Endothelial cell (in vitro differentiated cells): ENCODE measurements around the gene PDPK1. TPM values are rescaled to one million over a fixed set of nuclear protein-coding genes. Genes with fewer than 3 reads are reported as not detected.
"Not testable (repeated sequence)": the region's sequence is repeated elsewhere in the genome, so short reads cannot be mapped to it uniquely, and the experiment has no call there.

Experiments used
- DNase-seq: peaks from one replicate; pipeline ENCODE4 v3.0.0; 2021; ENCODE audit warnings: low spot score
- H3K27ac Mint-ChIP-seq: one replicate; pipeline ENCODE4 v1.8.0; 2021; ENCODE audit warnings: mixed read lengths, inconsistent platforms; ENCODE audit not compliant: unreplicated experiment
- H3K27me3 Mint-ChIP-seq: one replicate; pipeline ENCODE4 v1.8.0; 2021; ENCODE audit warnings: mild to moderate bottlenecking, moderate library complexity, mixed read lengths, inconsistent platforms; ENCODE audit not compliant: unreplicated experiment
- H3K36me3 Mint-ChIP-seq: one replicate; pipeline ENCODE4 v1.8.0; 2021; ENCODE audit warnings: mild to moderate bottlenecking, low read depth, mixed read lengths, inconsistent platforms; ENCODE audit not compliant: unreplicated experiment
- H3K4me1 Mint-ChIP-seq: one replicate; pipeline ENCODE4 v1.8.0; 2021; ENCODE audit warnings: mild to moderate bottlenecking, mixed read lengths, inconsistent platforms; ENCODE audit not compliant: unreplicated experiment
- H3K4me3 Mint-ChIP-seq: one replicate; pipeline ENCODE4 v1.8.0; 2021; ENCODE audit warnings: mild to moderate bottlenecking, mixed read lengths, inconsistent platforms; ENCODE audit not compliant: unreplicated experiment
- H3K9me3 Mint-ChIP-seq: one replicate; pipeline ENCODE4 v1.8.0; 2021; ENCODE audit warnings: mixed read lengths, inconsistent platforms; ENCODE audit not compliant: unreplicated experiment
- CTCF ChIP-seq: fragments of 200-600 bp; sonication (generic); IDR thresholded peaks from one replicate; pipeline ENCODE4 v1.5.0; 2021; ENCODE audit warnings: antibody characterized with exemption; ENCODE audit not compliant: unreplicated experiment
- total RNA-seq: library from RNA; stranded (reverse); fragmentation: NEBNext Ultra II Directional; extraction: Animal tissue kit (Norgen Biotek cat#: 25700); gene quantifications from one replicate; pipeline ENCODE4 v1.2.1, GENCODE V29; 2021; ENCODE audit not compliant: unreplicated experiment

Gene PDPK1
- total RNA-seq, 1 donor from 2014 or later = 33.6 TPM

GRCh38 chr16:2535625-2536013 lies 2.2 kb upstream of the PDPK1 start:
- Mint-ChIP-seq H3K27me3 (peaks cover 23% of the 10 kb centered on the region), H3K9me3 (no peaks in the 10 kb centered on the region), H3K4me3 (no peak overlapping the region), H3K36me3 (no peaks in the 10 kb centered on the region), H3K4me1 (peaks cover 11% of the 10 kb centered on the region), H3K27ac (no peak overlapping the region)
- no peak for TF ChIP-seq CTCF
- DNase-seq = no peak

- Mint-ChIP-seq H3K27me3 (peaks cover 11% of the 10 kb centered on the region), H3K4me1 (peaks cover 14% of the 10 kb centered on the region), H3K4me3 (peak overlapping the region; percentile 87)
- H3K9me3 Mint-ChIP-seq, DNase-seq, H3K36me3 Mint-ChIP-seq, H3K27ac Mint-ChIP-seq: not testable (repeated sequence)
Measured at GRCh38 chr16:2539192-2539844, 1.5 kb downstream of the PDPK1 start.

GRCh38 chr16:2539845-2540458 lies 2.1 kb downstream of the PDPK1 start:
- H3K27ac Mint-ChIP-seq, H3K9me3 Mint-ChIP-seq, H3K36me3 Mint-ChIP-seq, DNase-seq: not testable (repeated sequence)
- peak; percentile 25 for TF ChIP-seq CTCF
- Mint-ChIP-seq H3K27me3 (peaks cover 11% of the 10 kb centered on the region), H3K4me1 (peaks cover 14% of the 10 kb centered on the region), H3K4me3 (peak overlapping the region; percentile 87)

- not testable (repeated sequence) for DNase-seq, H3K27ac Mint-ChIP-seq, H3K4me3 Mint-ChIP-seq, H3K9me3 Mint-ChIP-seq, H3K36me3 Mint-ChIP-seq
- Mint-ChIP-seq H3K27me3 (peaks cover 10% of the 10 kb centered on the region), H3K4me1 (peaks cover 14% of the 10 kb centered on the region)
Measured at GRCh38 chr16:2540912-2541311, 3.1 kb downstream of the PDPK1 start.

GRCh38 chr16:2541409-2541808 lies 3.6 kb downstream of the PDPK1 start:
- not testable (repeated sequence) for H3K27me3 Mint-ChIP-seq, H3K4me3 Mint-ChIP-seq, DNase-seq, H3K36me3 Mint-ChIP-seq, H3K27ac Mint-ChIP-seq, H3K9me3 Mint-ChIP-seq
- H3K4me1 Mint-ChIP-seq = peaks cover 14% of the 10 kb centered on the region

GRCh38 chr16:2543771-2544170 lies 6.0 kb downstream of the PDPK1 start:
- not testable (repeated sequence) for H3K27ac Mint-ChIP-seq, H3K36me3 Mint-ChIP-seq

GRCh38 chr16:2550283-2550878 lies 12.6 kb downstream of the PDPK1 start:
- not testable (repeated sequence) for H3K4me1 Mint-ChIP-seq, DNase-seq, H3K9me3 Mint-ChIP-seq, H3K27me3 Mint-ChIP-seq, H3K36me3 Mint-ChIP-seq, H3K27ac Mint-ChIP-seq, H3K4me3 Mint-ChIP-seq

More at GRCh38 chr16:2543771-2544170, 6.0 kb downstream of the PDPK1 start:
- peaks cover 12% of the 10 kb centered on the region for H3K4me1 Mint-ChIP-seq
- not testable (repeated sequence) for DNase-seq, H3K9me3 Mint-ChIP-seq, H3K4me3 Mint-ChIP-seq, H3K27me3 Mint-ChIP-seq

- not testable (repeated sequence) for H3K4me1 Mint-ChIP-seq, H3K9me3 Mint-ChIP-seq, H3K36me3 Mint-ChIP-seq, H3K4me3 Mint-ChIP-seq, H3K27ac Mint-ChIP-seq, DNase-seq, H3K27me3 Mint-ChIP-seq
Measured at GRCh38 chr16:2551420-2551889, 13.6 kb downstream of the PDPK1 start.

- H3K27ac Mint-ChIP-seq, H3K4me1 Mint-ChIP-seq, DNase-seq, H3K27me3 Mint-ChIP-seq, H3K4me3 Mint-ChIP-seq, H3K9me3 Mint-ChIP-seq, H3K36me3 Mint-ChIP-seq: not testable (repeated sequence)
Measured at GRCh38 chr16:2554709-2555425, 17.0 kb downstream of the PDPK1 start.

GRCh38 chr16:2557150-2557549 lies 19.3 kb downstream of the PDPK1 start:
- not testable (repeated sequence) for H3K36me3 Mint-ChIP-seq, H3K4me1 Mint-ChIP-seq, DNase-seq, H3K4me3 Mint-ChIP-seq, H3K9me3 Mint-ChIP-seq, H3K27ac Mint-ChIP-seq, H3K27me3 Mint-ChIP-seq
